Measurements from ENCODE around the gene MAST2.

Gene MAST2

GRCh38 chr1:46003315-46003714, 199.9 kb downstream of the MAST2 start:
- no peak for TF ChIP-seq TSHZ2 (CRISPR knock-in tag; IDR thresholded peaks at IDR 0.05)
- TF ChIP-seq PATZ1 (CRISPR knock-in tag; IDR thresholded peaks at IDR 0.05; ENCODE audit: borderline replicate concordance): no peak
- no peak for TF ChIP-seq ZC3H10 (CRISPR knock-in tag; IDR thresholded peaks at IDR 0.05)
- TF ChIP-seq ISL1 (CRISPR knock-in tag; IDR thresholded peaks at IDR 0.05): no peak
- TF ChIP-seq BACH2 (CRISPR knock-in tag; IDR thresholded peaks at IDR 0.05; ENCODE audit: borderline replicate concordance): no peak
- ATAC-seq: no peak

GRCh38 chr1:46004492-46004891, 201.1 kb downstream of the MAST2 start:
- no peak for ATAC-seq
- no peak for TF ChIP-seq TCF4 (CRISPR knock-in tag; IDR thresholded peaks at IDR 0.05; ENCODE audit: borderline replicate concordance)
- TF ChIP-seq RARB (CRISPR knock-in tag; IDR thresholded peaks at IDR 0.05): no peak
- TF ChIP-seq OSR1 (CRISPR knock-in tag; IDR thresholded peaks at IDR 0.05): no peak
- TF ChIP-seq ZNF8 (CRISPR knock-in tag; IDR thresholded peaks at IDR 0.05): no peak
- TF ChIP-seq ESRRG (CRISPR knock-in tag; IDR thresholded peaks at IDR 0.05): no peak
- TF ChIP-seq TSHZ2 (CRISPR knock-in tag; IDR thresholded peaks at IDR 0.05): no peak
- no peak for TF ChIP-seq BACH2 (CRISPR knock-in tag; IDR thresholded peaks at IDR 0.05; ENCODE audit: borderline replicate concordance)
- no peak for TF ChIP-seq ZNF70 (CRISPR knock-in tag; IDR thresholded peaks at IDR 0.05)
- TF ChIP-seq SNAI2 (CRISPR knock-in tag; IDR thresholded peaks at IDR 0.05): no peak
- no peak for TF ChIP-seq ZFP3 (CRISPR knock-in tag; IDR thresholded peaks at IDR 0.05)
- no peak for TF ChIP-seq TOX (CRISPR knock-in tag; IDR thresholded peaks at IDR 0.05; ENCODE audit: borderline replicate concordance)

- no peak for ATAC-seq
- TF ChIP-seq SNAI2 (CRISPR knock-in tag; IDR thresholded peaks at IDR 0.05) (no peak), CREB5 (CRISPR knock-in tag; IDR thresholded peaks at IDR 0.05; ENCODE audit: low read depth) (no peak), TOX (CRISPR knock-in tag; IDR thresholded peaks at IDR 0.05; ENCODE audit: borderline replicate concordance) (no peak), CSDC2 (CRISPR knock-in tag; IDR thresholded peaks at IDR 0.05) (no peak), OSR1 (CRISPR knock-in tag; IDR thresholded peaks at IDR 0.05) (no peak), TCF4 (CRISPR knock-in tag; IDR thresholded peaks at IDR 0.05; ENCODE audit: borderline replicate concordance) (no peak), GLIS3 (CRISPR knock-in tag; IDR thresholded peaks at IDR 0.05) (no peak), ESRRG (CRISPR knock-in tag; IDR thresholded peaks at IDR 0.05) (no peak), PPARA (CRISPR knock-in tag; IDR thresholded peaks at IDR 0.05; ENCODE audit: borderline replicate concordance) (no peak), RARB (CRISPR knock-in tag; IDR thresholded peaks at IDR 0.05) (no peak), ZNF70 (CRISPR knock-in tag; IDR thresholded peaks at IDR 0.05) (no peak), BACH2 (CRISPR knock-in tag; IDR thresholded peaks at IDR 0.05; ENCODE audit: borderline replicate concordance) (no peak)
These were observed 202.2 kb downstream of the MAST2 start for GRCh38 chr1:46005594-46005993.

- no peak for ATAC-seq
- TF ChIP-seq ISL1 (CRISPR knock-in tag; IDR thresholded peaks at IDR 0.05) (no peak), ZNF8 (CRISPR knock-in tag; IDR thresholded peaks at IDR 0.05) (no peak), ARNTL (CRISPR knock-in tag; IDR thresholded peaks at IDR 0.05; ENCODE audit: borderline replicate concordance, low read depth) (no peak), ZFP30 (CRISPR knock-in tag; IDR thresholded peaks at IDR 0.05) (no peak), TOX (CRISPR knock-in tag; IDR thresholded peaks at IDR 0.05; ENCODE audit: borderline replicate concordance) (no peak), RARB (CRISPR knock-in tag; IDR thresholded peaks at IDR 0.05) (no peak), POU6F1 (CRISPR knock-in tag; IDR thresholded peaks at IDR 0.05; ENCODE audit: borderline replicate concordance, low read depth) (no peak), PPARA (CRISPR knock-in tag; IDR thresholded peaks at IDR 0.05; ENCODE audit: borderline replicate concordance) (no peak), CSDC2 (CRISPR knock-in tag; IDR thresholded peaks at IDR 0.05) (no peak), SNAI2 (CRISPR knock-in tag; IDR thresholded peaks at IDR 0.05) (no peak), CREB5 (CRISPR knock-in tag; IDR thresholded peaks at IDR 0.05; ENCODE audit: low read depth) (no peak), OSR1 (CRISPR knock-in tag; IDR thresholded peaks at IDR 0.05) (no peak), PATZ1 (CRISPR knock-in tag; IDR thresholded peaks at IDR 0.05; ENCODE audit: borderline replicate concordance) (no peak)
These were observed 205.2 kb downstream of the MAST2 start for GRCh38 chr1:46008585-46008984.

Measured in SK-N-SH treated with all-trans-retinoic acid at 6 μM for 48 hours (cell line).